Astrocyte (in vitro differentiated cells and primary cell): ENCODE data around the gene TTC23L. TPM values are rescaled to one million over a fixed set of nuclear protein-coding genes. Genes with fewer than 3 reads are reported as not detected.

Experiments used
- DNase-seq: peaks from one replicate; pipeline ENCODE4 v3.0.0-alpha.2; 2010; ENCODE audit warnings: low read depth
- FAIRE-seq: peaks from 2 replicates; lab custom pipeline; 2011; peaks lifted over from hg19 to GRCh38; lab: Jason Lieb, UNC
- H2AFZ ChIP-seq: 2 replicates; pipeline ENCODE4 v1.6.0; 2012; ENCODE audit warnings: low read depth, low read length, inconsistent platforms
- H3K27ac ChIP-seq: 2 replicates; pipeline ENCODE4 v1.5.1; 2011; ENCODE audit warnings: low read depth, low read length, inconsistent platforms
- H3K27me3 ChIP-seq: 2 replicates; pipeline ENCODE4 v1.6.0; 2011; ENCODE audit warnings: low read length, inconsistent platforms; ENCODE audit not compliant: insufficient read depth
- H3K36me3 ChIP-seq: 2 replicates; pipeline ENCODE4 v1.5.1; 2011; ENCODE audit warnings: low read length, inconsistent platforms; ENCODE audit not compliant: insufficient read depth
- H3K4me1 ChIP-seq: 2 replicates; pipeline ENCODE4 v1.5.1; 2011; ENCODE audit warnings: low read length, inconsistent platforms; ENCODE audit not compliant: insufficient read depth
- H3K4me2 ChIP-seq: 2 replicates; pipeline ENCODE4 v1.6.0; 2012; ENCODE audit warnings: low read length, inconsistent platforms
- H3K4me3 ChIP-seq: 2 replicates; pipeline ENCODE4 v1.5.1; 2011; ENCODE audit warnings: low read depth, mild to moderate bottlenecking, low read length, inconsistent platforms; ENCODE audit not compliant: insufficient read depth
- H3K79me2 ChIP-seq: 2 replicates; pipeline ENCODE4 v1.6.0; 2012; ENCODE audit warnings: mild to moderate bottlenecking, low read length, inconsistent platforms; ENCODE audit not compliant: insufficient read depth
- H3K9ac ChIP-seq: 2 replicates; pipeline ENCODE4 v1.6.0; 2012; ENCODE audit warnings: mild to moderate bottlenecking, low read length, inconsistent platforms
- H3K9me3 ChIP-seq: 2 replicates; pipeline ENCODE4 v1.5.1; 2012; ENCODE audit warnings: low read depth, mild to moderate bottlenecking, low read length, inconsistent platforms; ENCODE audit not compliant: insufficient read depth
- H4K20me1 ChIP-seq: 2 replicates; pipeline ENCODE4 v1.6.0; 2012; ENCODE audit warnings: low read length, inconsistent platforms; ENCODE audit not compliant: insufficient read depth
- H3K27ac Mint-ChIP-seq: one replicate; pipeline ENCODE4 v1.8.0; 2021; ENCODE audit warnings: mild to moderate bottlenecking, mixed read lengths; ENCODE audit not compliant: unreplicated experiment
- H3K27me3 Mint-ChIP-seq: one replicate; pipeline ENCODE4 v1.8.0; 2021; ENCODE audit warnings: low read depth, mixed read lengths; ENCODE audit not compliant: unreplicated experiment
- H3K36me3 Mint-ChIP-seq: one replicate; pipeline ENCODE4 v1.8.0; 2021; ENCODE audit warnings: low read depth, mixed read lengths; ENCODE audit not compliant: unreplicated experiment
- H3K4me1 Mint-ChIP-seq: one replicate; pipeline ENCODE4 v1.8.0; 2021; ENCODE audit warnings: low read depth, mixed read lengths; ENCODE audit not compliant: unreplicated experiment
- H3K4me3 Mint-ChIP-seq: one replicate; pipeline ENCODE4 v1.8.0; 2021; ENCODE audit warnings: mild to moderate bottlenecking, moderate library complexity, mixed read lengths; ENCODE audit not compliant: unreplicated experiment
- H3K9me3 Mint-ChIP-seq: one replicate; pipeline ENCODE4 v1.8.0; 2021; ENCODE audit warnings: mild to moderate bottlenecking, mixed read lengths; ENCODE audit not compliant: unreplicated experiment
- CTCF ChIP-seq: IDR thresholded peaks from 2 replicates; pipeline ENCODE4 v1.5.1; 2011; ENCODE audit warnings: low read depth, mild to moderate bottlenecking, inconsistent platforms, low read length, moderate library complexity; ENCODE audit not compliant: insufficient read depth
- EZH2 ChIP-seq: IDR thresholded peaks from 2 replicates; pipeline ENCODE4 v1.6.1; 2012; ENCODE audit warnings: mild to moderate bottlenecking, low read length, inconsistent platforms; ENCODE audit not compliant: insufficient read depth
- total RNA-seq: library from RNA; stranded (reverse); gene quantifications from 2 replicates; pipeline ENCODE4 v1.2.1, GENCODE V29; 2021

The TTC23L gene
- total RNA-seq, 1 donor from 2014 or later, result 0.16 TPM

GRCh38 chr5:34857161-34857560 lies 18.2 kb downstream of the TTC23L start:
- Mint-ChIP-seq H3K27ac (no peak overlapping the region), H3K9me3 (peaks cover 6% of the 10 kb centered on the region), H3K36me3 (peaks cover 3% of the 10 kb centered on the region), H3K4me1 (no peaks in the 10 kb centered on the region), H3K4me3 (no peak overlapping the region), H3K27me3 (peaks cover 7% of the 10 kb centered on the region)
- Histone ChIP-seq H3K4me3 (no peak overlapping the region), H3K9ac (no peak overlapping the region), H3K79me2 (no peaks in the 10 kb centered on the region), H2AFZ (no peak overlapping the region), H3K27ac (no peak overlapping the region), H3K27me3 (no peaks in the 10 kb centered on the region), H3K4me1 (no peaks in the 10 kb centered on the region), H3K4me2 (no peak overlapping the region), H3K36me3 (no peaks in the 10 kb centered on the region), H3K9me3 (no peaks in the 10 kb centered on the region), H4K20me1 (no peaks in the 10 kb centered on the region)
- FAIRE-seq (no peak), DNase-seq (peak; percentile 21)
- TF ChIP-seq EZH2 (no peak), CTCF (no peak)

- no peak overlapping the region for H3K4me3 Mint-ChIP-seq
- no peak overlapping the region for H3K4me2 ChIP-seq
- H3K9me3 ChIP-seq, result no peaks in the 10 kb centered on the region
- no peak overlapping the region for H3K4me3 ChIP-seq
- H3K27ac ChIP-seq, result no peak overlapping the region
- H3K4me1 ChIP-seq, result no peaks in the 10 kb centered on the region
- DNase-seq, result no peak
- H2AFZ ChIP-seq, result no peak overlapping the region
- no peaks in the 10 kb centered on the region for H3K27me3 ChIP-seq
- H3K4me1 Mint-ChIP-seq, result no peaks in the 10 kb centered on the region
- H3K36me3 ChIP-seq, result no peaks in the 10 kb centered on the region
- H3K27me3 Mint-ChIP-seq, result peaks cover 5% of the 10 kb centered on the region
- no peak overlapping the region for H3K27ac Mint-ChIP-seq
- no peaks in the 10 kb centered on the region for H3K79me2 ChIP-seq
- peaks cover 5% of the 10 kb centered on the region for H3K9me3 Mint-ChIP-seq
- no peaks in the 10 kb centered on the region for H3K36me3 Mint-ChIP-seq
- H4K20me1 ChIP-seq, result no peaks in the 10 kb centered on the region
- H3K9ac ChIP-seq, result no peak overlapping the region
- TF ChIP-seq CTCF, result no peak
- no peak for TF ChIP-seq EZH2
- no peak for FAIRE-seq
These were observed 18.9 kb downstream of the TTC23L start for GRCh38 chr5:34857894-34858293.

- no peak overlapping the region for H3K27ac ChIP-seq
- no peaks in the 10 kb centered on the region for H3K9me3 ChIP-seq
- H3K4me2 ChIP-seq, result no peak overlapping the region
- Mint-ChIP-seq H3K9me3 (no peaks in the 10 kb centered on the region), H3K36me3 (peaks cover 2% of the 10 kb centered on the region), H3K4me3 (no peak overlapping the region), H3K4me1 (no peaks in the 10 kb centered on the region), H3K27me3 (peaks cover 5% of the 10 kb centered on the region), H3K27ac (no peak overlapping the region)
- no peak for TF ChIP-seq EZH2
- no peak for TF ChIP-seq CTCF
- H4K20me1 ChIP-seq, result no peaks in the 10 kb centered on the region
- no peaks in the 10 kb centered on the region for H3K36me3 ChIP-seq
- no peak overlapping the region for H2AFZ ChIP-seq
- no peak overlapping the region for H3K9ac ChIP-seq
- H3K27me3 ChIP-seq, result no peaks in the 10 kb centered on the region
- peak; percentile 18 for DNase-seq
- no peaks in the 10 kb centered on the region for H3K4me1 ChIP-seq
- no peak overlapping the region for H3K4me3 ChIP-seq
- no peaks in the 10 kb centered on the region for H3K79me2 ChIP-seq
- FAIRE-seq, result no peak
These were observed 19.8 kb downstream of the TTC23L start for GRCh38 chr5:34858790-34859189.
